ENCODE measurements around the gene GPR153.

GPR153 gene

GRCh38 chr1:6244401-6245049 lies 16.4 kb downstream of the GPR153 start:
- TF ChIP-seq, protein P1, sequence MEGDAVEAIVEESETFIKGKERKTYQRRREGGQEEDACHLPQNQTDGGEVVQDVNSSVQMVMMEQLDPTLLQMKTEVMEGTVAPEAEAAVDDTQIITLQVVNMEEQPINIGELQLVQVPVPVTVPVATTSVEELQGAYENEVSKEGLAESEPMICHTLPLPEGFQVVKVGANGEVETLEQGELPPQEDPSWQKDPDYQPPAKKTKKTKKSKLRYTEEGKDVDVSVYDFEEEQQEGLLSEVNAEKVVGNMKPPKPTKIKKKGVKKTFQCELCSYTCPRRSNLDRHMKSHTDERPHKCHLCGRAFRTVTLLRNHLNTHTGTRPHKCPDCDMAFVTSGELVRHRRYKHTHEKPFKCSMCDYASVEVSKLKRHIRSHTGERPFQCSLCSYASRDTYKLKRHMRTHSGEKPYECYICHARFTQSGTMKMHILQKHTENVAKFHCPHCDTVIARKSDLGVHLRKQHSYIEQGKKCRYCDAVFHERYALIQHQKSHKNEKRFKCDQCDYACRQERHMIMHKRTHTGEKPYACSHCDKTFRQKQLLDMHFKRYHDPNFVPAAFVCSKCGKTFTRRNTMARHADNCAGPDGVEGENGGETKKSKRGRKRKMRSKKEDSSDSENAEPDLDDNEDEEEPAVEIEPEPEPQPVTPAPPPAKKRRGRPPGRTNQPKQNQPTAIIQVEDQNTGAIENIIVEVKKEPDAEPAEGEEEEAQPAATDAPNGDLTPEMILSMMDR (conservative IDR thresholded peaks at IDR 0.05; ENCODE audit: low read depth, low read length), result no peak
- H3K4me3 ChIP-seq (ENCODE audit: low read length), result no peak overlapping the region
- no peak for DNase-seq (ENCODE audit: low read depth)

DNA sequence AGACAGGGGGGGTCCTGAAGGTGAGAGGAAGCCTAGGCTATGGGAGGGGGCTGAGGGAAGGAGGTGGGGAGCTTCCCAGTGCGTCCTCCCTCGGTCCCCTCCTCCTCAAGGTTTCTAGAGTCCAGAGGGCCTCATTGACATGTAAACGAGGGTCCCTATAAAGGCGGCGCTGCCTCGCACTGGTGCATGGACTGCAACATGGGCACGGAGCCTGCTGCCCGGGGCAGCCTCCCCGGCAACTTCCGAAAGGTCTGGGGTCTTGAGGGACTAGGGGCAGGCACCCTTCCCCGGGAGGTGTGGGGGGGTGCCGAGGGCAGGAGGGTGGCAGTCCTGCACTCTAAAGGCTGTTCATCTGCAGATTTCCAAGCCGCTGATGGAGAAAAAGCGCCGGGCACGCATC lies 16.9 kb downstream of the GPR153 start, which contains the start of gene HES3:
TSS of gene HES3 (plus strand) at position 187 of the 400 bp plus-strand sequence. CDS start at position 374, 187 bp downstream.
- H3K4me3 ChIP-seq (ENCODE audit: low read length), result no peak within 1 kb of the TSS
- DNase-seq (ENCODE audit: low read depth), result no peak
- TF ChIP-seq, protein P1 (conservative IDR thresholded peaks at IDR 0.05; ENCODE audit: low read depth, low read length), result no peak

- no peak for DNase-seq (ENCODE audit: low read depth)
- TF ChIP-seq, protein P1 (conservative IDR thresholded peaks at IDR 0.05; ENCODE audit: low read depth, low read length), result no peak
- no peak overlapping the region for H3K4me3 ChIP-seq (ENCODE audit: low read length)
Measured at GRCh38 chr1:6243053-6243834, 17.7 kb downstream of the GPR153 start.

GRCh38 chr1:6241887-6242740 lies 18.8 kb downstream of the GPR153 start:
- no peak for DNase-seq (ENCODE audit: low read depth)
- no peak overlapping the region for H3K4me3 ChIP-seq (ENCODE audit: low read length)
- TF ChIP-seq, protein P1 (conservative IDR thresholded peaks at IDR 0.05; ENCODE audit: low read depth, low read length), result no peak

DNA sequence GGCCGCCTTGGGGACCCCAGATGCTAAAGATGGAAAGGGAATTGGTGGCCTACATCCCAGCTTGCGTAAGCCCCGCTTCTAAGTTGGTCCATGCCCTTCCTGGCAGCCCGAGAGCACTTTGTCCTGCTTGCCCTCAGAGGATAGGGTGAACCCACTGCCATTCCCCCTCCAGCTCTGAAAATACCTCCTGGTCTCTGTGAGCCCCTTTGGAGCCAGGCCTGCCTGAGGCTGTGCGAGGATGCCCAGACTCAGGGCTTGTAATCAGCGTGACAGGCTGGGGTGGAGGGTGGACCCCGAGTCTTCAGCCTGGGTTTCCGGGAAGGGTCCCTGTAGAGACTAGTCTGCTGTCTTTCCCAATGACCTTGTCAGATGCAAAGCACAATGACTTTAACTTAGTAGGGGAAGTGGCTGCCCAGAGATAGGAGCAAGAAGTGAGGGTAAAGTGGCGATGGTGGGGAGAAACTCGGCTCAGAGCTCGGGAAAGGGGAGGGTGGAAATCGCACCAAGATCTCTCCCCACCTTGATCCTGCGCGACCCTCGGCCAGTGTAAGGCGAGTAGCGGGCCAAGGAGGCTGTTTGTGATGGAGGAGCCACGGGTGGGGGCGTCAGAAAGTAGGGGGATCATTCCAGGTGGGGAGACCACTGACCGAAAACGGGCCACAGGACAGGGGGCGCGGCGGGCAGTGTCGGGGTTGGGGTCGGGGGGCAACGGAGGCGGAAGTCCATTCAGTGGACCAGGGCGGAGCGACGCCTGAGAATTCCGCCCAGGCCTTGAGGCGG lies 19.6 kb downstream of the GPR153 start:
- no peak for DNase-seq (ENCODE audit: low read depth)
- TF ChIP-seq, protein P1 (conservative IDR thresholded peaks at IDR 0.05; ENCODE audit: low read depth, low read length), result no peak
- no peak overlapping the region for H3K4me3 ChIP-seq (ENCODE audit: low read length)

- TF ChIP-seq, protein P1 (conservative IDR thresholded peaks at IDR 0.05; ENCODE audit: low read depth, low read length), result no peak
- H3K4me3 ChIP-seq (ENCODE audit: low read length), result no peak overlapping the region
- no peak for DNase-seq (ENCODE audit: low read depth)
Measured at GRCh38 chr1:6239950-6240768, 20.7 kb downstream of the GPR153 start.

Data from retinal pigment epithelial cell (primary cell).